GM19438 (cell line): Measurements from ENCODE around the gene NOM1.
A peak's percentile ranks its signal among the peaks of the same experiment; 100 is the strongest.

Source experiments
- ATAC-seq: cut with Tn5 transposase; IDR thresholded peaks from one replicate; pipeline ENCODE4 v1.9.1; 2021; ENCODE audit warnings: low read depth; ENCODE audit not compliant: unreplicated experiment

NOM1 gene

DNA sequence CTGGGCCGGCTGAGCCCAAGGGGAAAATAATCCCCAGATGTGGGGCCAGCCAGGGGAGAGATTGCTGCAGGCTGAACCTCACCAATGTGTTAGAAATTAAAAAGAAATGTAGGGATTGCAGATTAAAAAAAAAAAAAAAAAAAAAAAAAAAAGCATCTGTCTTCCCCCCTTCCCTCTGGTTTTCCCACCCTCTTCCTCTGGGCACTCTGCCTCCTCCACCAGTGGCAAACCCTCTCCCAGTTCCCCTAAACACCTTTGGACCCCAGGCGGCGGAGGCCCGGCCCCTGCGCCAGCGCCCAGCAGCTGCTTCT, 53.9 kb downstream of the NOM1 start:
- no peak for ATAC-seq

DNA sequence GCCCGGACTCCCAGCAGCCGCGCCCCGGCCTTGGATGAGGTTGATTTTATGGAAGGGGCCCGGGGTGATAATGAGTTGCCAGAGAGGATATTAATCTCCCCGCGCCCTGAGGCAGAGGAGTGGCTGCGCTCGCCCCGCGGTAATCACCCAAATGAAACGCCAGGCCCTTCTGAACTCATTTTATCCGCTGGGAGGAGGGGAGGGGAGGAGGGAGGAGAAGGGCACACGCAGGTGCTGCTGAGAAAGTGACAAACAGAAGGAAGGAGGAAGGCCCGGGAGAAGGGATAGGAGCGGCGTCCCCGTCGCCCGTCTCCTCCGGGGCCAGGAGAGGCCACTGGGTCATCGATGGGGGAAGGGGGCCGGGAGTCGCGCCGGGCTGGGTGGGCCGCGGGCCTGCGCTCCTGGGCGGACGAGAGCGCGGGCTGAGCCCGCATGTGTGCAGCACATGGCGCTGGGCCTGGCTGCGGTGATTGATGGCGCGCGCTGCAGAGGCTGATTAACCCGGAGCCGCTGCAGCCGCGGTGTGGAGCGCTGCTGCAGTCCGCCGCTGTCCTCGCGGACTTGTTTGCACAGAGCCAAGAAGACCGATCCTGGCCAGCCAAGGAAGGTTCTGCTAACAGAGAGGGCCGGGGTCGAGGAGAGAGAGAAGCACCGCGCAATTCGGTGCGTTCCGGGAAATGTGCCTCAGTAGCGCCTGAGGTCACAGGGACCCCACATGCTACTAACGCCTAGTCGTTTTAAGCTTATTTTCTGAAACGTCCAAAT, 54.4 kb downstream of the NOM1 start:
- no peak for ATAC-seq

GRCh38 chr7:157004521-157005455, 55.3 kb downstream of the NOM1 start:
- no peak for ATAC-seq

GRCh38 chr7:157005456-157006204, 56.1 kb downstream of the NOM1 start:
- no peak for ATAC-seq

GRCh38 chr7:157006205-157006747, 56.8 kb downstream of the NOM1 start:
- ATAC-seq, result no peak

- no peak for ATAC-seq
Measured at GRCh38 chr7:157006829-157007469, 57.4 kb downstream of the NOM1 start.

DNA sequence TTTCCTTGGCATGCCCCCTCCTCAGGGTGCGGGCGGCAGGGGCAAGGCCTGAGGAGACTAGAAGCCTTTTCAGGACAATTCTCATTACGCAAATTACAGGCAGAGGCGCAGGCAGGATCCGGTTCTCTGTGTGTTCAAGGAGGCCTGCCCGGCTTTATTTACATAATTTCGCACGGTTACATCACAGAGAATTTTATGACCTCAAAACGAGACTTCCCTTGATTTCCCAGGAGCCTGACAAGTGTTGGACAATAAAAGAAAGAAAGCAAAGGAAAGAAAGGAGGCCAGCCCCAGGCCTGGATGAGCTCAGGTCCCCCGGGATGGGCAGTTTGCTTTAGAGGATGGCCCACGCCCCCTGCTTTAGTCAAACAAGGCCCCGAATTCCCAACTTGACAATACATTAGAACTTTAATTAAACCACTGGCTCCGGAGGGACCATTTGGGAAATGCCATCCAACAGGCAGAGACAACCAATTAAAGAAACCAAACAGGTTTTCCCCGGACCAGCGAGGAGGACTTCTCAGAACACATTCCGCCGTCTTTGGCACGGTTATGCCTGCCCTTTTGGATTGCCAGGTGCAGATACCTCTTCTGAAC, 58.1 kb downstream of the NOM1 start:
- ATAC-seq, result no peak

- ATAC-seq, result peak; percentile 1
Measured at GRCh38 chr7:157008206-157009169, 59.0 kb downstream of the NOM1 start.

DNA sequence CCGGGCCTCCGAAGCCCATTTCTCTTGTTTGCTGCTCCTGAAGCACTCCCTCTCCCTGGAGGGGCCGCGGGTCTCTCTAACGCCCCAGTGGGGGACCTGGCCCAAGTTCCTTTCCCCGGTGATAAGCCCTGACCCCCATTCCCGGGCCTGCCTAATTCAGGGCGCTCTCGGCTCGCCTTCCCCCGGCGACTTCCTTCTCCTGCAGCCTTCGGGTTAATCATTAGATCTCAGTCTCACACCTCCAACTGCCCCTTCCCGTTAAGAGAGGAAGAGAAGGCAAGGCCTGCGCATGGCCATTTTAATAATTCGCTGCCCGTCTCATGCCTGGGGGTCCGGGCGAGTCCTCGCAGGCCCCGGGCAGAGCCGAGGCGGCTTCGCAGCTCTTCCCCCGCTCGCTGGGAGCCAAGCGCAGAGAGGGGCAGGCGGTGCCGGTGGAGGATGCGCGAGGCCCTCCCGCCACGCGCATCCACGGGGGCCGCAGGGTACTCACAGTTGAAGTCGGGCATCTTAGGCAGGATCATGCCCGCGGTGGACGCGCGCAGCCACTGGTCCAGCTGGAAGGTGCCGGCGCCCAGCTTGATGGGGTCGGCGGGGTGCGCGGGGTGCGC, 59.8 kb downstream of the NOM1 start:
- ATAC-seq, result peak; percentile 44

DNA sequence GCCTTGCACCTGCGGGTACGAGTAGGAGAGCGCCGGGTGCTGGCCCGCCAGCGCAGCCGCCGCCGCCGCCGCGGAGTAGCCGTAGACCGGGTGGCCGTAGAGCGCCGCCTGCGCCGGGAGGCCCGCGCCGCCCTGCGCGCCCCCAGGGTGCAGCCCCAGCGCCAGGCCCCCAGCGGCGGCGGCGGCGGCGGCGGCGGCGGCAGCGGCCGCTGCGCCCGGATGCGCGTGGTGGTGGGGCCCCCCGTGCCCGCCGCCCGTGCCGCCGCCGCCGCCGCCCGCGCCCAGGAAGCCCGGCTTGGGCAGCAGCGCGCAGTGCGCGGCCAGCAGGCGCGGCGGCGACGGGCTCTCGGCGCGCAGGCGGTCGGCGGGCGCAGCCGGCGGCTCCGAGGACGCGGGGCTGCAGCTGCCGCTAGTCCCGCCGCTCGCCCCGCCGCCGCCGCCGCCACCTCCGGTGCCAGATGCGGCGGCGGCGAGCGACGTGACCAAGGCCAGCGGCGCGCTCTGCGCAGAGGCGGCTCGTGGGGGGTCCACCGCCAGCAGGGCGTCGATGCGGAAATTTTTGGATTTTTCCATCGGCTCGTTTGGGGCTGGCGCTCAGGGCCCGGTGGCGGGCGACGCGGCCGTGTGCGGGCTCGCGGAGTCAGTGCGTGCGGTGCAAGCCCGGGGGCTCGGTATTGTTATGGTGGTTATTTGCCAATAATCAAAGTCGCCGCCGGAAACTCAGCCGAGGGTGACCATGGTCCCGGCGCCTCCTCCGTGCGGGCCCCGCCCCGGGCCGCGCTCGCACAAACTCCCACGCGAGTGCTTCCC, 60.5 kb downstream of the NOM1 start:
- peak; percentile 18 for ATAC-seq

- peak; percentile 56 for ATAC-seq
Measured at GRCh38 chr7:157010588-157011332, 61.2 kb downstream of the NOM1 start, which contains the start of gene MNX1. Gene MNX1 (minus strand): TSS chr7:157010663. CDS start chr7:157010350, 313 bp downstream.

DNA sequence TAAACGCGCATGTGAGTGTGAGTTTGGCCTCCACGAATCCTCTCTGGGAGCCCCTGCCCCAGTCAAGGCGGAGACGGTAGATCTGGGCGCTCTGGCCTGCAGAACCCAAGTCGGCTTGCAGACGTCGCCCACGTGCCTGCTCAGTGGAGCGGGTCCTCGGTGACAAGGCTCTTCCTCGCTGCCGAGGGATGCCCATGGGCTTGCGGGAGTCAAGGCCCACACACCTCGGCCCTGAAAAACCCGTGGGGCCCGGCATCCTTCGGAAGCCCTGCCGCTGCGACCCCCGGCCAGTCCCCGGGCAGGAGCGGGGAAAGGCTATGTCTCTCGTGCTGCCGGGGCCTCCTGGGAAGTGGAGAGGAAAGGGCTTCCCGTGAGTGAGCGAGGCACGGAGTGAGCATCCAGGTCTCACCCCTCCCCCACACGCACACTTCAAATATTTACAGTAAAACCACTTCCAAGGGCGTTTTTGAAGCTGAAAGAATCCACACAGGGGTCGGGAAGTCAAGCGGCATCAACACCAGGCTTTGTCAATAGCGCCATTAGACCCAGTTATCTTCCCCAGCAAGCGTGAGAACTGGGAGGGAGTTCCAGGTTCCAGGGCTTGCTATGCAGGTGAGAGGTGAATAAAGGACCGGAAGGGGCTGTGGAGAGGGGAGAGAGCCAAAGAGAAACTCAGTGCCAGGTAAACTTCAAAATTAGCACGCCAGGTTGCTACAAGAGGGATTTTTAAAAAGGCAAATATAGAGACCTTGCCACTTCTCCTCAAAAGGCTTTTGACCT, 62.0 kb downstream of the NOM1 start:
- no peak for ATAC-seq

DNA sequence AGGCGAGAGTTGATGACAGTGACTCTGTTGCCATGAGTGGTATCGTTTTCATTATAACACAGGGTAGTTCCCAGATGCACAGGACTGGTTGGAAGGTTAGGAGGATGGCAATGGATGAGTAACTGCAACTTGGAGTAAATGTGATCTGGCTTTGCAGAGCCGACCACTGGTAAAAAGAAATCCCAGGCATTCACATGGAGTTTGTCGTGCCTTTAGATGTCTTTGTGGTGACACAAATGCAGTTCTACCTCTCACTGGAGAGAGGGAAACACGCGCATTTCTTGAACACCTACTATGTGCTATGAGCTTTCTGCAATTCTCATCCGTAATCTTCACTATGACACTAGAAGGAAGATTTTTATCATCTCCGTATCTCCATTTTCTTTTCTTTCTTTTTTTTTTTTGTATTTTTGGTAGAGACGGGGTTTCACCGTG, 62.6 kb downstream of the NOM1 start:
- no peak for ATAC-seq

- no peak for ATAC-seq
Measured at GRCh38 chr7:157013101-157013500, 63.6 kb downstream of the NOM1 start.

- no peak for ATAC-seq
Measured at GRCh38 chr7:157013602-157014549, 64.4 kb downstream of the NOM1 start.
